ENCODE results near the gene SRP9. TPM values are rescaled to one million over a fixed set of nuclear protein-coding genes. Genes with fewer than 3 reads are reported as not detected.
"Not testable (repeated sequence)": the region's sequence is repeated elsewhere in the genome, so short reads cannot be mapped to it uniquely, and the experiment has no call there.

SRP9 gene
- total RNA-seq, 1 experiment from 2014 or later: 555 TPM

GRCh38 chr1:225814381-225814780, 36.8 kb downstream of the SRP9 start:
- DNase-seq (ENCODE audit: low read depth): no peak

GRCh38 chr1:225815090-225815489, 37.5 kb downstream of the SRP9 start:
- not testable (repeated sequence) for DNase-seq (ENCODE audit: low read depth)

GRCh38 chr1:225815526-225816178, 38.0 kb downstream of the SRP9 start:
- no peak for DNase-seq (ENCODE audit: low read depth)

GRCh38 chr1:225816643-225817538, 39.3 kb downstream of the SRP9 start:
- no peak for DNase-seq (ENCODE audit: low read depth)

GRCh38 chr1:225817611-225818061, 40.0 kb downstream of the SRP9 start:
- DNase-seq (ENCODE audit: low read depth): peak; percentile 96

- DNase-seq (ENCODE audit: low read depth): no peak
Observed at GRCh38 chr1:225818229-225818628, 40.6 kb downstream of the SRP9 start.

- no peak for DNase-seq (ENCODE audit: low read depth)
Observed at GRCh38 chr1:225819346-225820192, 41.9 kb downstream of the SRP9 start.

- DNase-seq (ENCODE audit: low read depth): no peak
Observed at GRCh38 chr1:225820522-225821120, 43.0 kb downstream of the SRP9 start.

- DNase-seq (ENCODE audit: low read depth): no peak
Observed at GRCh38 chr1:225822655-225823403, 45.2 kb downstream of the SRP9 start.

- DNase-seq (ENCODE audit: low read depth): no peak
Observed at GRCh38 chr1:225823811-225824261, 46.2 kb downstream of the SRP9 start.

GRCh38 chr1:225824533-225824941, 46.9 kb downstream of the SRP9 start:
- no peak for DNase-seq (ENCODE audit: low read depth)

GRCh38 chr1:225825078-225825477, 47.5 kb downstream of the SRP9 start:
- no peak for DNase-seq (ENCODE audit: low read depth)

GRCh38 chr1:225825607-225826007, 48.0 kb downstream of the SRP9 start:
- no peak for DNase-seq (ENCODE audit: low read depth)

GRCh38 chr1:225827076-225827475, 49.5 kb downstream of the SRP9 start:
- no peak for DNase-seq (ENCODE audit: low read depth)

GRCh38 chr1:225828706-225829345, 51.2 kb downstream of the SRP9 start:
- no peak for DNase-seq (ENCODE audit: low read depth)

GRCh38 chr1:225830841-225831240, 53.2 kb downstream of the SRP9 start:
- no peak for DNase-seq (ENCODE audit: low read depth)

GRCh38 chr1:225834417-225835329, 57.0 kb downstream of the SRP9 start:
- peak; percentile 35 for DNase-seq (ENCODE audit: low read depth)

- DNase-seq (ENCODE audit: low read depth): peak; percentile 42
Observed at GRCh38 chr1:225835856-225836255, 58.2 kb downstream of the SRP9 start.

GRCh38 chr1:225836296-225836695, 58.7 kb downstream of the SRP9 start:
- DNase-seq (ENCODE audit: low read depth): not testable (repeated sequence)

Data from RPMI7951 (cell line).